Activated CD8-positive, alpha-beta memory T cell treated with anti-CD3 and anti-CD28 coated beads, Interleukin-2, amount 50 U/mL, for 1 hour (primary cell): ENCODE measurements around the gene GNG2.

Experiments
- DNase-seq: peaks from one replicate; pipeline ENCODE4 v3.0.0-alpha.2; 2020; ENCODE audit errors: extremely low read depth

The GNG2 gene

GRCh38 chr14:51942971-51943370, 82.6 kb downstream of the GNG2 start:
- no peak for DNase-seq

DNA sequence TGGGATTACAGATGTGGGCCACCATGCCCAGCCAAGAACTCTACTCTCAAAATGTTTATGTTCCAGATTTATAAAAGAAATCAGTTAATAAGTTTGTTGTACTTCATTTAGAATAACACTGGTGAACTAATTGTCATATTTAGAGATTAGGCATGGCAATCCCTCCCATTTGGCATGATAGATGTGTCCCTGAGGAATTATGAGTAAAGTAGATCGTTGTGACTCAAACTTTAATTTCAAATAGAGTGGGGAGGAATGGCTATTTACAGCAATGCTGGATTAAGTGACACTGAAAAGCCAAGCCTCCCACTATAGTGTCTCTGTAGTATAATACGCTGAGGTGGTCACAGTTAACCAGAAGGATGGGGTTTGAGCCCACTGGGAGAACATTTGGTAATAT, 89.6 kb downstream of the GNG2 start:
- no peak for DNase-seq

DNA sequence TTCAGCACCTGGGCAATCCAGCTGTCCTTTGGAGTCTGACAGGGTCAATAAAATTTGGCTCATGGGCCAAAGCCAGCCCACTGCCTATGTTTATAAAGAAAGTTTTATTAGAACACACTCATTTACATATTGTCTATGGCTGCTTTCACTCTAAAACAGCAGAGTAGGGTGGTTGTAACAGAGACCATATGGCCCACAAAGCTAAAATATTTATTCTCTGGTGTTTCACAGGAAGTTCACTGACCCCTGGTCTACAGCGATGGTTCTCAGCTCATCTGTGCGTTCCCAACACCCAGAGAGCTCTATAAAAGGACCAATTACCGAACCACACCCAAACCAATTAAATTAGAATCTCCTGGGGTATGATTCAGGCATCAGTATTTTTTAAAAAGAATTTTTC, 91.2 kb downstream of the GNG2 start:
- DNase-seq = no peak

DNA sequence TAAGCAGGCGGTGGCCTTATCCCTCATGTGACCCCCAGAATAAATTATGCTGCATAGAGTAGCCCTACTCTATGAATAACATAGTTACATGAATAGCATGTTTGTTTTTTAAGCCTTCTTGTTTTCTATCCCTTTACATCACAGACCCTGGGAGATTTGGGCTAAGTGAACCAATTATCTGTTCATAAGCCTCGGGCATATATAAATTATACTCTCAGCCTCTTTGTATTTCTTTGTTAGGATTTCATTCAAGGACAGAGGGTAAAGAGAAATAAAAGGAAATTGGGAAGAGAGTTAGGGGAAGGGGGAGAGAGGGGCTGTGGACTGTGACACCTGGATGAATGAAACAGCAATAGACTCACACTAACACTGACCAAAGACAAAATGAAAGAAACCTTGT, 93.6 kb downstream of the GNG2 start:
- DNase-seq = no peak

- no peak for DNase-seq
Measured at GRCh38 chr14:51954657-51955056, 94.2 kb downstream of the GNG2 start.

DNA sequence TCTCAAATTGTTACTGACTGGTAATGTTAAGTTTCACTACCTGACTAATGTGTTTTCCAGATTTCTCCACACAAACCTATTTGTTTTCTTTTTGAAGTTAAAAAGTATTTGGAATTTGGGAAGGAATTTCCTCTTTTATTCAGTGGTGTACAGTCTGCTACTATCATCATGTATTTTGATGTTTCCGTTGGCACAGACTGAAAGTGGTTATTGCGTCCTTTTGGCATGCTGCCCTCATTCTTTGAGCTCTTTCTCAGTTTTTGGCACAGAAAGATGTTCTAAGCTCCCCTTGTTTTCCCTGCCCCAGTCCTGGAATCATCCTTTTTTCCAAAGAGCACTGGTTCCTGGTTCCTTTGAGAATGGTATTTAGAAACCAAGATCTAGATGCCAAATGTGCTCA, 97.5 kb downstream of the GNG2 start:
- DNase-seq = no peak

- DNase-seq = no peak
Measured at GRCh38 chr14:51959928-51960327, 99.5 kb downstream of the GNG2 start.

DNA sequence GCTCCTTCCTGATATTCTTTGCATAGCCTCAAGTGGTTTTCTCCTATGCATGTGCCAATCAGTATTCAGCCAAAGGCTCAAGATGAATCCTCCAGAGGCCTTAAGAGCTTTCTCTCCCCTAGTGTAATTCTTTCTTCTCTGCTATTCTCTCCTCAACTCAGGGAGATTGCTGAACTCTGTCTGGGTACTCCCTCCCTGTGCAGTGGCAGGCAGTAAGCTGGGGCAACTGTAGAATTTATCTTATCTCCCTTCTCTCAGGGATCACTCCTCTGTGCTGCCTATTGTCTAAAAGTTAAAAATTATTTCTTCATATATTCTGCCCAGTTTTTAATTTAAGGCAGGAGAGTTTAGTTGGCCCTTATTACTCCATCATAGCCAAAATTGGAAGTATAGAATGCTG, 100.5 kb downstream of the GNG2 start:
- no peak for DNase-seq

- no peak for DNase-seq
Measured at GRCh38 chr14:51962711-51963110, 102.3 kb downstream of the GNG2 start.

DNA sequence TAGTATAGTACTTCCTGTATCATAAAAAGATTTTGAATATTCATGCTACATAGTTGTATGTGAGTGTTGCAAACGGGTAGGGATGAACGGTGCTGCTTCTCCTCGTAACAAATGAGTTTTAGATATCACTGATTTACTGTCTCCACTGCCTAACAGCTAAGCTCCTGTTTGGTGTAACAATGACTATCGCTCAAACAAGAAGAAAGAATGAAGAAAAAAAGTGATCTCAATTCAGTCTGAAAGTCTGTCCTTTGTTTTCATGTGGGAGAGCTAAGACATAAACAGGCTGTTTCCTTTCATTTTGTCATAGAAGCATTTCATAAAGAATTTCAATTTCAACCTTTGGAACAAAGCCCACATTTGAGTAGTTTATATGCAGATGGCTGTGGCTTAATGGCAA, 102.9 kb downstream of the GNG2 start:
- DNase-seq = no peak

GRCh38 chr14:51967521-51967920, 107.1 kb downstream of the GNG2 start:
- no peak for DNase-seq

DNA sequence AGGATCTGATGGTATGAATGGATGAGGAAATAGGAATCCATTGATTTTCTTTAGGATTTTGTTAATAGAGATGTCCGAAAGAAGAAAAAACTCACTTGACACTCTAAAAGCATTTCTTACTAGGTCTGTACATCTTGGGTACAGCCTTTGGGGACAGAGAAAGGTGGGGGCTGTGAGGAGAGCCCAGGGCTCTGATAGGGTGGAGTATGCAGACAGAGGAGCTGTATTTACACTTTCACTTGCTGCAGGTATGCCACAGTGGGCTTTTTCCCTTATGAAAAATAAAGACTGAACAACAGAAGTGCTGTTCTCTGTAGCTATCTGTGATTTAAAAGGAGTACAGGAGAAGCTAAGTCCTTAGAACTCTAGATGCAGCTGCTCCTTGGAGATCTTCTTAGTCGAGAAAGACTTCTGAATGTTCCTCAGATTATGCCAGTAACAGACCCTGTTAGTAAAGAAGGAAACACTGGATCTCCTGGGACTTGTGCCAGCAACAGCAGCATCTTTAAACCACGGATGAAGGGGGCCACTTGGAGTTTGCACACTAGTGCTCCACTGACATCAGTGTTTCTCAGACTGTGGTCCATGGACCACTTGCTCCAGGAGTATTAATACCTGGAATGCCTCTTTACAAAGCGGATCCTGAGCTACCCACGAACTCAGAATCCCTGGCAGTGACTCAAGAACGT, 109.6 kb downstream of the GNG2 start:
- DNase-seq = no peak

DNA sequence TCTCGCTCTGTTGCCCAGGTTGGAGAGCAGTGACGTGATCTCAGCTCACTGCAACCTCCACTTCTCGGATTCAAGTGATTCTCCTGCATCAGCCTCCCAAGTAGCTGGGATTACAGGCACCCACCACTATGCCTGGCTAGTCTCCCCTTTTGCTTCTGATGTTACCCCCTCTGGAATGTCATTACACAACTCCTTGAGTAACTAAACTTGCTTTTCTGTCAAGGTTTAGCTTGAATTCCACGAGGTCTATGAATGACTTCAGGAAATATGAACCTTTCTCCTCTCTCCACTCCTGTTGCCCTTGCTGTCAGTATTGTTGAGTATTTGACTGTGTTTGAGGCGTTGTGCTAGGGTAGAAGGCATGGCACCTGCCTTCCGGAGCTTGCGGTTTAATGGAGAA, 112.2 kb downstream of the GNG2 start:
- DNase-seq = no peak

- DNase-seq = no peak
Measured at GRCh38 chr14:51977075-51977474, 116.7 kb downstream of the GNG2 start.

- DNase-seq = no peak
Measured at GRCh38 chr14:51978681-51979085, 118.3 kb downstream of the GNG2 start.

- peak; percentile 56 for DNase-seq
Measured at GRCh38 chr14:51979088-51979709, 118.8 kb downstream of the GNG2 start.

DNA sequence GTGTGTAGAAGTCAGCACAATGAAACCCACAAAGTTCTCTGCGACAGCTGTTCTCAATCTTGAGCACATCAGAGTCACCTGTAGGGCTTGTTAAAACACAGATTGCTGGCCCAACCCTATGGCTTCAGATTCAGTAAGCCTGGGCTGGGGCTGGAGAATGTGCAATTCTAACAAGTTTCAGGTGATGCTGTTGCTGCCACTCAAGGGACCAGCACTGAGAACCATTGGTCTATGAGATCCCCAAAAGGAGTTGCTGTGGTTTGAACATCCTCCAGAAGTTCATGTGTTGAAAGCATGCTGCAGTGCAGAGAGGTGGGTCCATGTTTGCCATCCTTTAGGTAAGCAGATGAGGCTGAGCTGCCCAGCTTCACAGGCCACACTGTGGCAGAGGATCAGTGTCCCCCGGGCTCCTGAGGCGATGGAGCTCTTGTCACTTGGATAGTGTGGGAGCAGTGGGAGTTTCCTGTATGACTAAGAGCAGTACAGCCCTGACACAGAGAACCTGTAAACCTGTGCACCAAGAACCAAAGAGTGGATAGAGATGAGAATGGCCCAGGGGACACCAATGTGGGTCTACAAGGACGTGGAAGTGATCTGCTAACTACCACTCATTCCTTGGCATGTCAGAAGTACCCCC, 120.9 kb downstream of the GNG2 start:
- DNase-seq = no peak

- no peak for DNase-seq
Measured at GRCh38 chr14:51988221-51988620, 127.8 kb downstream of the GNG2 start.

DNA sequence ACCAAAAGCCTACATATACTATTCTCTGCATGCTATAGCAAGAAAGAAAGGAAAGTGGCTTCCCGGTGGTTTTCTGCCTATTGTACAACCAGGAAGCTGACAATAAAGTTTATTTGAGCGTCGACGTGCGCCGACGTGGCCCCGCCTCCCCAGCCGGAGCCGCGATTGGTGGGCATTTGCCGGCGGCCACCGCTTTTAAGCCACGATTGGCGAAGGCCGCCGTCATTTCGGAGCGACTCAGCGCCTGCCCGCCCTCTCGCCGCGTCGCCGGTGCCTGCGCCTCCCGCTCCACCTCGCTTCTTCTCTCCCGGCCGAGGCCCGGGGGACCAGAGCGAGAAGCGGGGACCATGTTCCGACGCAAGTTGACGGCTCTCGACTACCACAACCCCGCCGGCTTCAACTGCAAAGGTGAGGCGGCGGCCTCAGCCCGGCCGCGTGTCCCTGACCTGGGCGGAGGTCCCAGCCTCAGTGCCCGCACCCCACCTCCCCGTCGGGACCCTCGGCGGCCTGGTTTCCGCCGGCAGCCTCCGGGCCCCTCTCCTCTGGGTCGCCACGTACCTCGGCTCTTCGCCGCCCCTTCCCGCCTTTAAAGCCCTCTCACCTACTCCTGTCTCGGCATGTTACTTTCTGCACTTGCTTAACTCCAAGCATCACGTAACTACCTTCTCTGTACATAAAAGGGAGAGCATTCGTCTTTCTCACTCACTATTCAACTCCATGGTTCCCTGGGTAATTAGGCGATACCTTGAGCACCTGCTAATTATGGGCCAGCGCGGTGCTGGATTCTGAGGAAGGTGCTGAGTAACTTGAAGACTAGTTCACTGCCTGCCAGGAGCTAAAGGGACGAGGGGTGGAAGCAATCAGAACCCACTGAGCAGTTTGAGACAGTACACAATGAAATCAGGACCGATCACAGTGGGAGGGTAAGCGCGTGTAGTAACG, 129.2 kb downstream of the GNG2 start, which contains the start of gene RTRAF:
Gene RTRAF (plus strand): TSS at position 254 of the 942 bp plus-strand sequence. CDS start 94 bp downstream, at position 348.
- DNase-seq = peak; percentile 77

DNA sequence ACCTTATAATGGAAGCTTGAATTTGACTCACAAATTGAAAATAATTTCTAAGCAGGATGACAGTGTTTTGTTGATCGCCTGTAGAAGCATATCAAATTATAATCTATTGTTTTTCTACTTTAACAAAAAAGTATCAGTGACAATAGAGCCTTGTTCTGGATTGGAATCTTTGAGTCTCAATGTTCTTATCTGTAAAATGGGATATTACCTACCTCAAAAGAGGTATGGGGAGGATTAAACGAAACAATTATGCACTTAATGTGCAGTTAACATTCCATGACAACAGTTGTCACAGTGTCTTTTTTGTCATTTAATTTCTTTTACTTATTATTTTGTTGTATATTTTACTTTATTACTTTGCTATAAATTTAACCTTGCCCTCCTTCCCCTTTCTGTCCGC, 130.1 kb downstream of the GNG2 start:
- no peak for DNase-seq

GRCh38 chr14:51993285-51993920, 133.0 kb downstream of the GNG2 start:
- no peak for DNase-seq
